GM10847 (cell line): ENCODE measurements around the gene OAS3.

Experiments
- POLR2A ChIP-seq: IDR thresholded peaks from 2 replicates; pipeline ENCODE4 v1.6.1; 2011; ENCODE audit not compliant: insufficient read length; ENCODE audit errors: extremely low read depth

OAS3 gene

DNA sequence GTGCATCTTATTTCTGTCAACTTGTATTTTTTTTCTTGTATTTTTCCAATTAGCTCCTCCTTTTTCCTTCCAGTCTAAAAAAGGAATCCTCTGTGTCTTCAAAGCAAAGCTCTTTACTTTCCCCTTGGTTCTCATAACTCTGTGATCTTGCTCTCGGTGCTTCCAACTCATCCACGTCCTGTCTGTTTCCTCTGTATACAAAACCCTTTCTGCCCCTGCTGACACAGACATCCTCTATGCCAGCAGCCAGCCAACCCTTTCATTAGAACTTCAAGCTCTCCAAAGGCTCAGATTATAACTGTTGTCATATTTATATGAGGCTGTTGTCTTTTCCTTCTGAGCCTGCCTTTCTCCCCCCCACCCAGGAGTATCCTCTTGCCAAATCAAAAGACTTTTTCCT lies 72.4 kb downstream of the OAS3 start:
- TF ChIP-seq POLR2A, result no peak

- no peak for TF ChIP-seq POLR2A
These were observed 76.3 kb downstream of the OAS3 start for GRCh38 chr12:113014565-113014964.

GRCh38 chr12:113016796-113017195 lies 78.5 kb downstream of the OAS3 start:
- TF ChIP-seq POLR2A, result no peak

DNA sequence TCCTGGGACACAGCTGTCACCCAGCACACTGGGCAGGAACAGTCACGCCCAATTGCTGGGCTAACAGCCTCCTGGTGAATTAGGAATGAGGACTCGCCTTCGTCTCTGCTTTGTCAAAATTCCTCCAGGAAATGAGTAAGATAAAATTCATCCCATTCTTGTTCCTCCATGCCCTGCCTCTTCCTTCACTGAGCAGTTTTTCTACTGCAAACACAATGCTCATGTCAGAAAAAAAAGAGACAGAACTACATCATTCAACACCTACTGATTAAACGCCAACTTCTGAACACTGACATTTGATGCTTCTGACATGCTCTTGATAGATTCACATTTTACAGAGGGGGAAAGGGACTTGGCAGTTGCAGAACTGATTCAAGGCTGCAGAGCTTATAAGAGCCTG lies 80.8 kb downstream of the OAS3 start:
- no peak for TF ChIP-seq POLR2A

- TF ChIP-seq POLR2A, result no peak
These were observed 83.2 kb downstream of the OAS3 start for GRCh38 chr12:113021500-113021899.
